Skeletal muscle tissue (tissue), 4 donors: ENCODE results near the gene DTNBP1. TPM values are rescaled to one million over a fixed set of nuclear protein-coding genes. Genes with fewer than 3 reads are reported as not detected.

Experiments used
- H3K27ac ChIP-seq: one replicate; pipeline ENCODE4 v1.7.0; 2013; ENCODE audit warnings: mild to moderate bottlenecking, low read depth, low read length, inconsistent platforms
- H3K27me3 ChIP-seq, 3 donors: one replicate each; pipeline ENCODE4 v1.7.0; 2013; ENCODE audit warnings: low read length in 3 of 3; ENCODE audit not compliant: control insufficient read depth in 3 of 3, insufficient read depth in 3 of 3
- H3K36me3 ChIP-seq, 3 donors: one replicate each; pipeline ENCODE4 v1.7.0; 2013; ENCODE audit warnings: low read length in 3 of 3; ENCODE audit not compliant: control insufficient read depth in 3 of 3, insufficient read depth in 3 of 3
- H3K4me1 ChIP-seq, 3 donors: one replicate each; pipeline ENCODE4 v1.7.0; 2013; ENCODE audit warnings: low read length in 3 of 3, mild to moderate bottlenecking in 3 of 3; ENCODE audit not compliant: control insufficient read depth in 3 of 3, insufficient read depth in 3 of 3
- H3K4me3 ChIP-seq, 3 donors: one replicate each; pipeline ENCODE4 v1.7.0; 2013; ENCODE audit warnings: low read length in 3 of 3
- H3K9ac ChIP-seq, 3 donors: one replicate each; pipeline ENCODE4 v1.7.0; 2013; ENCODE audit warnings: low read length in 3 of 3, mild to moderate bottlenecking in 3 of 3, moderate library complexity in 2 of 3, low read depth in 1 of 3
- H3K9me3 ChIP-seq, 3 donors: one replicate each; pipeline ENCODE4 v1.7.0; 2013; ENCODE audit warnings: low read length in 3 of 3; ENCODE audit not compliant: control insufficient read depth in 3 of 3
- total RNA-seq: library from RNA; depleted of rRNA; stranded (reverse); fragments of >200 nt; gene quantifications from one replicate; pipeline ENCODE4 v1.2.3, GENCODE V29; 2014
- donor health status: Osteomylitis.

DTNBP1 gene
- total RNA-seq, 1 donor from 2014 or later: 15.1 TPM

DNA sequence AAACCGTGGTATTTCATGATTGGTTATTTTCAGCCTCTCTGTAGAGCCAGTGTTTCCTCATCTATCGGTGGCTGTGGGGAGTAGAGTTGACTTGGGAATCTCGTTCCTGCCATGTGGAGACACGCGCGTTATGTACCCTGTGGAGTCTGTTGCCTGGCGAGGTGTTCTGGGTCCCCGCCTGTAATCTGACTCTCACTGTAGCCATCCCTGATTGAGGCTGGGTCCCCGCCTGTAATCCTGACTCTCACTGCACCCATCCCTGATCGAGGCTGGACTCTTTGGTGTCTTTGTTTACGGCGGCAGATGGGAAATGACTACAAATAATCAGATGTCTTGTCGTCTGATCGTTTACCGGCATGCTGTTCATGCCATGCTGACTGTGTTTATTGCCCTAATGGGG, 153.9 kb downstream of the DTNBP1 start:
- no peak overlapping the region for H3K4me3 ChIP-seq
- H3K4me1 ChIP-seq: peaks cover 46 to 77% (median 58%) of the 10 kb centered on the region in 3 donors
- H3K36me3 ChIP-seq: peaks cover 18 to 49% (median 46%) of the 10 kb centered on the region in 3 donors
- no peaks in the 10 kb centered on the region for H3K27me3 ChIP-seq
- H3K27ac ChIP-seq: no peak overlapping the region
- no peaks in the 10 kb centered on the region for H3K9me3 ChIP-seq
- H3K9ac ChIP-seq: no peak overlapping the region

DNA sequence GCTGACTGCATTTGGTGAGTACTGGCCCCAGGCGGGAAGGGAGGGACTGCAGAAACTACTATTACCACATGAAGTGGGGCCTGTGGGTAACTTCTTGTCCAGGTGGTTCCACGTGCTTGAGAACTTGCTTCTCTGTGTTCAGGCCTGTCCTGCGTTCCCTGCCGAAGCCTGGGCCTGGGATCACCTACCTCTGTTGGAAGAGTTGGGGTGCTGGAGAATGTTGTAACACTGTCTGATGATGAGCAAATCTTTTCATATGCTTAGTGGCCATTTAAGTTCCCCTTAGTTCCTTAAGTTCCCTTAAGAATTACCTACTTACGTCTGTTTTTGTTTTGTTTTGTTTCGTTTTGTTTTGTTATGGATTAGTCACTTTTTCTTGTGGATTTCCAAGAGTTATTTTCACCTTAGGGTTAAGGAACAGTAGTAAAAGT, 154.4 kb downstream of the DTNBP1 start:
- Histone ChIP-seq H3K36me3 (peaks cover 14 to 44% (median 41%) of the 10 kb centered on the region in 3 donors), H3K27me3 (no peaks in the 10 kb centered on the region), H3K27ac (no peak overlapping the region), H3K4me3 (no peak overlapping the region), H3K4me1 (peaks cover 51 to 82% (median 62%) of the 10 kb centered on the region in 3 donors), H3K9ac (no peak overlapping the region), H3K9me3 (no peaks in the 10 kb centered on the region)

DNA sequence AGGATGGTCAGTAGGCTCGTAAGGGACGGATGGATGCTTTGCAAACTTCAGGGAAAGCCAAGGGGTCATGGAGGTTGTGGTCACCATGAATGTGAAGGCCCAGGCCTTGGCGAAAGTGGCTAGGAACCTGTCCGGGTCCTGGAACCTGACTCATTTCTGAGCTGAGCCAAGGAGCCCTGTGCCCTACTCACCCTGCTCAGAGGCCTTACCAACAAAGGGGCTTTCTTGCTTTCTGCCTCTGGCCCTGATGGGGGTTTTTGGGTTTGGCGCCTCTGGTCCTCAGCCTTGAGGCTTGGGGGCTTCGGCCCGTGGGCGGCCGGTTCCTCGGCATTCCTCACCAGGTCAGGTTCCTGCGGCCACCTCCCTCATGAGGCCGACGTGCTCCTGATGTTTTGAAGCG, 155.1 kb downstream of the DTNBP1 start:
- H3K36me3 ChIP-seq: peaks cover 7 to 41% (median 34%) of the 10 kb centered on the region in 3 donors
- H3K9me3 ChIP-seq: no peaks in the 10 kb centered on the region
- H3K27me3 ChIP-seq: no peaks in the 10 kb centered on the region
- no peak overlapping the region for H3K4me3 ChIP-seq
- H3K4me1 ChIP-seq: peaks cover 56 to 89% (median 68%) of the 10 kb centered on the region in 3 donors
- no peak overlapping the region for H3K27ac ChIP-seq
- H3K9ac ChIP-seq: no peak overlapping the region

DNA sequence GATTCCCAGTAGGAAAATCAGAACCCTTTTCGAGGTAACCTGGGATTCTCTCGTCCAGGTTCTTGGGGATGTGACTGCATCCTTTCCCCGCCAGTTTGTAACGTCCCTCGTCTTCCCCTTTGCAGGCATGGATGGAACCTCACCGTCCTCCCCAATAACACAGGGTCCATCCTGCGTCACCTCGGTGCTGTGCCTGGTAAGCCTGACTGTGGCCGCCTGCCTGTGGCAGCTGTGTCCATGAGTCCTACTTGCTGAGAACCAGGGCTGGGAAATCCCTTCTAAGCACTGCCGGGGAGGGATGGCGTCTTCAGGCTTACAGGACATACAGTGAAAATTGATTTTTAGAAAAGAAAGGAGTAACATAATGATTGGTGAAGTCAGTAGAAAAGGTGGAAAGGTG, 155.6 kb downstream of the DTNBP1 start:
- H3K4me1 ChIP-seq: peaks cover 60 to 90% (median 70%) of the 10 kb centered on the region in 3 donors

DNA sequence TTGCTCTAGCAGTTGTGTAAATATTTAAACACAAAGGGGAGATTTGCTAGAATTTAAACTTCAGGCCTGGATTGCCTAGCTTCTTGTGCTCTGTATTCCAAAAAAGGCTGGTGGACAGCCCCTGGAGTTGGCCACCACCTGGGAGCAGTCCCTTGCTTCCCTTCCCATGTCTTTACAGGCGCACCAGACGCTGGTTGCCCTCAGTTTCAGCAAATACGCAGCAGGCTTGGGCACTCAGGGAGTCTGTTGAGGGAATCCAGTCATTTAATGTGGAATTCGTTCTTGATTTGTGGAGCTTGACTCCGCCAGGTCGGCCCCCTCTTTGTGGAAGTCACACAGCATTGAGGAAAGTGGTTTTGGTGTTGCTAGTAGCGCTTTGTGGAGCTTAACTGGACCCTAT, 156.8 kb downstream of the DTNBP1 start:
- peaks cover 61 to 88% (median 67%) of the 10 kb centered on the region in 3 donors for H3K4me1 ChIP-seq
- peak overlapping the region in 1 of 3 donors; percentile 84 for H3K9ac ChIP-seq
- H3K36me3 ChIP-seq: peaks cover 7 to 39% (median 34%) of the 10 kb centered on the region in 3 donors
- no peaks in the 10 kb centered on the region for H3K27me3 ChIP-seq
- no peak overlapping the region for H3K27ac ChIP-seq
- no peaks in the 10 kb centered on the region for H3K9me3 ChIP-seq
- no peak overlapping the region for H3K4me3 ChIP-seq

More for the DNA sequence above, 155.6 kb downstream of the DTNBP1 start:
- peaks cover 7 to 38% (median 32%) of the 10 kb centered on the region in 3 donors for H3K36me3 ChIP-seq
- no peak overlapping the region for H3K27ac ChIP-seq
- H3K4me3 ChIP-seq: no peak overlapping the region
- no peaks in the 10 kb centered on the region for H3K27me3 ChIP-seq
- H3K9me3 ChIP-seq: no peaks in the 10 kb centered on the region
- no peak overlapping the region for H3K9ac ChIP-seq

DNA sequence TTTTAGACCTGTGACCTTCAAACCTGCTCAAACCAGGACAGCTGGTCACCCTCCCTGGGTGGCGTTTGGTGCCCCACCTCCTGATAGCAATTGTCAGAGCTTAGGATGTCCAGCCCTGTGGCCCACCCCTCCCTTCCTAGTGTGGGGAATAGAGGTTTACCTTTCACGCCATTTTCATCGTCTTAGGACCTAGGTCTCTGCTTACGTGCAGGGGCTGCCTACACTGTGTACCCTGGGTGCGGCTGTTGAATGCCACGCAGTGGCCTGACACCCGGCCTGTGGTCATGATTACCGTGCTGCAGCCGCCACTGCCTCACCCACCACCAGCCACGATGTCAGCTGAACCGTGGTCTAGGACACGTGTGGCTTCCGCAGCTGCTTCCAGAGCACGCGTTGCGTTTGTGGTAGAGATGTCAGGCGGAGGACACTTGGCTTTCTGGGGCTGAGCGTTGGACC, 157.3 kb downstream of the DTNBP1 start:
- Histone ChIP-seq H3K4me1 (peaks cover 56 to 82% (median 61%) of the 10 kb centered on the region in 3 donors), H3K27me3 (no peaks in the 10 kb centered on the region), H3K9me3 (no peaks in the 10 kb centered on the region), H3K9ac (peak overlapping the region; percentile 63 to 84 (median 66)), H3K4me3 (peak overlapping the region; percentile 57 to 68 (median 63)), H3K36me3 (peaks cover 7 to 39% (median 37%) of the 10 kb centered on the region in 3 donors), H3K27ac (peak overlapping the region; percentile 88)

DNA sequence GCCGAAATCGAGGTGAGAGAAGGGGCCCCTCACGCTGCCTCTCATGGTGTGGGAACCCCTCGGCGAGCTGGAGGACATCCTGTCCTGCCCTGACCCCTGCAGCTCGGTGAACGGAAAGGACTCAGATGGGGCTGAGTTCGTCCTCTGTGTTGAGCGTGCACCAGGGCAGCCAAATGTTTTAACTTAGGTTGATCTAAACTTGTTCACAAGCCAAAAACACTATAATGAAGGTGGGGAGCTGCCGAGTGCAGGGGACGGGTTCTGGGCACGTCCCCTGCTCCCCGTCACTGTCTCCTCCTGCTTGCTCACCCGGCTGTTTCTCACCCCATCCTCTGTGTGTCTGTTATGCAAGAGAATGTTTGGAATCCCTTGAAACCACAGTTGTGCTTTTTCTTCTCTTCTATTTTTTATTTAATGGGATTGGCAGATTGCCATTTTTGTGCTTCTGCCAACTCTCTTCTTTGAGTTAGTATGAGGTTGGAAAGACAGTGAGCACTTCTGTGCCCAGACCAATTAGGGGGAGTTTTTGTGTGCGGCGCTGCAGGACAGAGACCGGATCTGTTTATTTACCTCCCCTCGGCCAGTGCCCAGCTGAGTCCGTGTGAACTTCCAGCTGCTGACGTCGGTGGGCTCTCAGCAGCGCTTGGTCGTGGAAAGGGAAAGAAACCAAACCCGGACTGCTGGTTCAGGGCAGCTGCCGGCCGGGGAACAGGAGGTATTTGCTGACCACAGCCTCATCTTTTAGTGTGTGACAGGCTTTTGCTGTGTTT, 158.1 kb downstream of the DTNBP1 start:
- H3K27ac ChIP-seq: peak overlapping the region; percentile 88
- H3K36me3 ChIP-seq: peaks cover 8 to 36% (median 34%) of the 10 kb centered on the region in 3 donors
- peak overlapping the region; percentile 66 to 84 (median 75) for H3K9ac ChIP-seq
- H3K9me3 ChIP-seq: no peaks in the 10 kb centered on the region
- peak overlapping the region; percentile 57 to 68 (median 63) for H3K4me3 ChIP-seq
- peaks cover 53 to 77% (median 56%) of the 10 kb centered on the region in 3 donors for H3K4me1 ChIP-seq
- no peaks in the 10 kb centered on the region for H3K27me3 ChIP-seq

DNA sequence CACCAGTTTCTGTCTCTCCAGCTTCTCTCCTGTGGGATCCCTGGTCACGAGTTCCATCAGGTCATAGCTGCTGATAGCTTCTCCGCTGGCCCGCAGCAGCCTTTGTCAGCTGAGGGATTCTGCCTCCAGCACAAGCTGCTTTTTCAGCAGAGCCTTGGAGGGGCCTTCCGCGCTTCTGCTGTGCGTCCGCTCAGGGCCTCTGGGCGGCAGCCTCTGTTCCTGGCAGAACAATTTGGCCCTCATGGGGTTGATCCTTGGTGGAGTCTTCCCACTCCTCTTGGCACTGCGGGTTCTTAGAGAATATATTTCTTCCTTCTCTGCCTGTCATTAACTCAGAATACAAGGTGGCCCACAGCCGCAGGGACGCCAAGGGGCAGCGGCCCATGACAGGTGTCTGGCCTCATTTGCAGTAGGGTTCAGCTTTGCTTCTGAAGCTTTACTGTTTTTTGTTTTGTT, 158.8 kb downstream of the DTNBP1 start:
- H3K4me1 ChIP-seq: peaks cover 53 to 72% (median 56%) of the 10 kb centered on the region in 3 donors
- H3K4me3 ChIP-seq: peak overlapping the region; percentile 57 to 68 (median 63)
- peaks cover 10 to 35% (median 29%) of the 10 kb centered on the region in 3 donors for H3K36me3 ChIP-seq
- H3K27ac ChIP-seq: peak overlapping the region; percentile 88
- no peaks in the 10 kb centered on the region for H3K27me3 ChIP-seq
- peak overlapping the region; percentile 66 to 84 (median 75) for H3K9ac ChIP-seq
- H3K9me3 ChIP-seq: no peaks in the 10 kb centered on the region

DNA sequence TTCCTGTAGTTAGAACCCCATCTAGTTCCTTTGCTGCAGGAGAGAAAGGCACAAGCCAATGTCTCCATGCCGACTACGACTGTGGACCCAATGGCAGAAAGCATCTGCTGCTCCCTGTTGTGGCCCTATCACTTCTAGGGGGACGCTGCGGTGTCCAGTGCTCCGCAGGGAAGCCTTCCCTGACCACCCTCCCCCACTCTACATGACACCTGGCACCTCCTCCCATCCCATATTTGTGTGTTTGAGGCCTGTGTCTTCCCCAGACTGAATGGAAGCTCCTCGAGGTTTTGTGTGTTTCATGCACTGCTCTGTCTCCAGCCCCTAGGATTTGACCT, 159.5 kb downstream of the DTNBP1 start:
- Histone ChIP-seq H3K4me3 (no peak overlapping the region), H3K36me3 (peaks cover 8 to 30% (median 26%) of the 10 kb centered on the region in 3 donors), H3K9ac (peak overlapping the region in 2 of 3 donors; percentile 66 to 74), H3K4me1 (peaks cover 53 to 72% (median 59%) of the 10 kb centered on the region in 3 donors), H3K27me3 (no peaks in the 10 kb centered on the region), H3K9me3 (no peaks in the 10 kb centered on the region), H3K27ac (peak overlapping the region; percentile 88)
